Fibroblast of mammary gland (primary cell): Measurements from ENCODE around the gene MRPS18C.
"Not testable (repeated sequence)": the region's sequence is repeated elsewhere in the genome, so short reads cannot be mapped to it uniquely, and the experiment has no call there.

Source experiments
- DNase-seq: peaks from one replicate; pipeline ENCODE4 v3.0.0-alpha.2; 2010; ENCODE audit warnings: low read depth
- H3K4me3 ChIP-seq: 2 replicates; pipeline ENCODE4 v1.5.1; 2011; ENCODE audit warnings: low read depth, mild to moderate bottlenecking, low read length, moderate library complexity; ENCODE audit not compliant: control insufficient read depth
- CTCF ChIP-seq: conservative IDR thresholded peaks from 2 replicates; pipeline ENCODE4 v1.5.1; 2011; ENCODE audit warnings: low read depth, low read length, inconsistent platforms; ENCODE audit not compliant: control insufficient read depth, insufficient read depth

The MRPS18C gene

GRCh38 chr4:83473423-83473822 lies 17.6 kb downstream of the MRPS18C start:
- no peak for DNase-seq
- no peak overlapping the region for H3K4me3 ChIP-seq
- TF ChIP-seq CTCF, result no peak

DNA sequence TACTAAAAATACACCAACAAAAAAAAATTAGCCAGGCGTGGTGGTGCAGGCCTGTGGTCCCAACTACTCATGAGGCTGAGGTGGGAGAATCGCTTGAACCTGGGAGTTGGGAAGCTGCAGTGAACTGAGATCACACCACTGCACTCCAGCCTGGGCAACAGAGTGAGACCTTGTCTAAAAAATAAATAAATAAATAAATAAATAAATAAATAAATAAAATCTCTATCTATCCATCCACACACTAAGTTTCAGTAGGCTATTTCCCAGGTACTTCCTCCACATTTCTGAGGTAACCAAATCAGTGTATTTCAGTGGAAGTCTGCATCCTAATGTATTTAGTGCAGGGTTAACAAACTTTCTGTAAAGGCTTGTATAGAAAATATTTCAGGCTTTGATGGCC lies 18.1 kb downstream of the MRPS18C start:
- DNase-seq, result no peak
- no peak for TF ChIP-seq CTCF
- no peak overlapping the region for H3K4me3 ChIP-seq

GRCh38 chr4:83484500-83485461 lies 28.9 kb downstream of the MRPS18C start, which contains the start of gene ABRAXAS1:
ABRAXAS1 (minus strand) TSS chr4:83485100; CDS start chr4:83485072, 28 bp downstream.
- DNase-seq, result peak; percentile 84
- no peak for TF ChIP-seq CTCF
- peak within 1 kb of the TSS; percentile 84 for H3K4me3 ChIP-seq

- no peak for TF ChIP-seq CTCF
- DNase-seq, result no peak
- no peak overlapping the region for H3K4me3 ChIP-seq
These were observed 30.7 kb downstream of the MRPS18C start for GRCh38 chr4:83486457-83487129.

DNA sequence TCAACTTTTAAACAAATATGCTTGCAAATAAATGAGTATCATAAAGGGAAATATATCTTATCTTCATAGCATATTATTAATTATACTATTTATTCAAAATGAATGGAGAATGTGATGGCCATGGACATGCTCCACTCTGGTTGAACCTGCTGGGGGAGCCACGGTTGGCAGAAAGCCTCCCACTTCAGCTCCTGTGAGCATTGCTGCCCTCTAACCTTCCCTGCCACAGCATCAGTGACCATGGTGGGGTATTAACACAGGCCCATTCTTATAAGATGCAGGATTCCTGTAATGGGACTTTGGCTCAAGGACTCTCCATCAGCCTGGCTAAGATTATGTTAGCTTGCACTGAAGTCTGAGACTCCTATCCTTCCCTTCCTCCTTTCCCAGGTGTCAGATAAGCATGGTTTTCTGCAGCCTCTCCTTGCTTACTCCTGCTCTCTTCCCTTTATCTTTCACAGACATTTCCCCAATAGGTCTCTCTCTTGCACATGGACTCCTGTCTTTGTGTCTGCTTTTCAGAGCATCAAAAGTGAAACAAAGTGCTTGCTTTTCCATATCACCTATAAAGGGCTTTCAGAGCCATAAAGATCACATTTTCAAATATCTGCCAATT lies 34.0 kb downstream of the MRPS18C start:
- no peak overlapping the region for H3K4me3 ChIP-seq
- DNase-seq, result no peak
- no peak for TF ChIP-seq CTCF

DNA sequence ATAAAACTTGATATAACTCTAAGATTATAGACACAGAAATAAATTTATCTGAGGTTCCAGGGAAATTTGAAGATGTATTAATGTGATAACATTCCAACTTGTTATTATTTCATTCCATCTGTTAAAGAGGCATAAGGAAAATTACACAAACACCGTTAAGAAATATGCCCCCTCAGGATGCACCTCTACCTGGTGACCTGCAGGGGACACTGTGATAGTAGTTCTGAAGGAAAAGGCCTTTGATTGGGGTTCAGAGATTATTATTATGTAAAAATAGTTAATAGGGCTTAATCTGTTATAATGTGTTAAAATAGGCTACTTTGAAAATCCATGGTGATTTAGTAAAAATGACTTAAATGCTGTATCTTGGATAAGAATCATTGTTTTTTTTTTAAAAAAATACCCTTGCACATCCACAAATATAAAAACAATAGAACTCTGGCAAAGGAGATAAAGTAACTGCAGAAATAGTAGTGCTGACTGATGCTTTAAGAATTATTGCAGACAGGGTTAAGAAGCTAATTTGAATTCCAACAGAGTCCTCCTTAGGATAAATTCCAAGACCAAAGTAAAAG lies 35.1 kb downstream of the MRPS18C start:
- TF ChIP-seq CTCF, result peak; percentile 91
- peak; percentile 34 for DNase-seq

GRCh38 chr4:83496085-83496917 lies 40.4 kb downstream of the MRPS18C start:
- H3K4me3 ChIP-seq, DNase-seq: not testable (repeated sequence)

More for the DNA sequence above, 35.1 kb downstream of the MRPS18C start:
- H3K4me3 ChIP-seq, result no peak overlapping the region
